Activated naive CD4-positive, alpha-beta T cell treated with anti-CD3 and anti-CD28 coated beads, Interleukin-2, amount 50 U/mL, for 72 hours (primary cell): ENCODE data around the gene COA5. TPM values are rescaled to one million over a fixed set of nuclear protein-coding genes. Genes with fewer than 3 reads are reported as not detected.
A peak's percentile ranks its signal among the peaks of the same experiment; 100 is the strongest.
"Not testable (repeated sequence)": the region's sequence is repeated elsewhere in the genome, so short reads cannot be mapped to it uniquely, and the experiment has no call there.

Experiments
- ATAC-seq, 2 donors: fragments of 150-1000 bp; cut with Tn5 transposase; 2 replicates each; pipeline ENCODE4 v1.10.0; 2021; ENCODE audit warnings: mild to moderate bottlenecking in 2 of 2, moderate library complexity in 2 of 2
- DNase-seq, 2 donors: peaks; one replicate each; pipeline ENCODE4 v3.0.0; 2021 to 2022; ENCODE audit warnings: low spot score in 2 of 2
- H3K27ac Mint-ChIP-seq, 2 donors: one replicate each; pipeline ENCODE4 v1.8.0; 2022; ENCODE audit warnings: mild to moderate bottlenecking in 2 of 2, mixed read lengths in 2 of 2
- H3K36me3 Mint-ChIP-seq, 2 donors: one replicate each; pipeline ENCODE4 v1.8.0; 2022; ENCODE audit warnings: mixed read lengths in 2 of 2
- H3K9me3 Mint-ChIP-seq, 2 donors: one replicate each; pipeline ENCODE4 v1.8.0; 2022; ENCODE audit warnings: mixed read lengths in 2 of 2
- total RNA-seq, 2 donors: library from RNA; stranded (reverse); gene quantifications; one replicate each; pipeline ENCODE4 v1.2.3, GENCODE V29; 2022

COA5 gene
- total RNA-seq, 2 donors from 2014 or later = 25.0 to 30.3 TPM

DNA sequence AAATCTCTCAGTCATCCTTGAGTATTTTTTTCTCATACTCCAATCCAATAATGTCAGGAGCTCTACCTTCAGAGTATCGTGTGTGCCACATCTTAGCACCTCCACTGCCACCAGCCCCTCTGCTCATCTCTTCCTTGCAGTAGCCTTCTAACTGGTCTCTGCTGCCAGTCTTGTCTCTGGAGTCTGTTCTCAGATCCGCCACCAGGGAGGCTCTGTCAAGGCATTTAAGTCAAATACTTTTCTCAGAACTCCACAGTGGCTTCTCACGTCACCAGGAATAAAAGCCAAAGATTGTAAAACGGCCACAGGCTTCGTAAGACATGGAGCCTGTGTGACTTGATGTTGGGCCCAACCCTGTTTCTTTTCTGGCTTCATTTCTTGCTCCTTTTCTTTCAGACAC is 7.2 kb upstream of the COA5 start:
- ATAC-seq (no peak), DNase-seq (no peak)
- Mint-ChIP-seq H3K9me3 (no peaks in the 10 kb centered on the region), H3K27ac (peak overlapping the region; percentile 21 to 72), H3K36me3 (peaks cover 15 to 42% of the 10 kb centered on the region in 2 donors)

DNA sequence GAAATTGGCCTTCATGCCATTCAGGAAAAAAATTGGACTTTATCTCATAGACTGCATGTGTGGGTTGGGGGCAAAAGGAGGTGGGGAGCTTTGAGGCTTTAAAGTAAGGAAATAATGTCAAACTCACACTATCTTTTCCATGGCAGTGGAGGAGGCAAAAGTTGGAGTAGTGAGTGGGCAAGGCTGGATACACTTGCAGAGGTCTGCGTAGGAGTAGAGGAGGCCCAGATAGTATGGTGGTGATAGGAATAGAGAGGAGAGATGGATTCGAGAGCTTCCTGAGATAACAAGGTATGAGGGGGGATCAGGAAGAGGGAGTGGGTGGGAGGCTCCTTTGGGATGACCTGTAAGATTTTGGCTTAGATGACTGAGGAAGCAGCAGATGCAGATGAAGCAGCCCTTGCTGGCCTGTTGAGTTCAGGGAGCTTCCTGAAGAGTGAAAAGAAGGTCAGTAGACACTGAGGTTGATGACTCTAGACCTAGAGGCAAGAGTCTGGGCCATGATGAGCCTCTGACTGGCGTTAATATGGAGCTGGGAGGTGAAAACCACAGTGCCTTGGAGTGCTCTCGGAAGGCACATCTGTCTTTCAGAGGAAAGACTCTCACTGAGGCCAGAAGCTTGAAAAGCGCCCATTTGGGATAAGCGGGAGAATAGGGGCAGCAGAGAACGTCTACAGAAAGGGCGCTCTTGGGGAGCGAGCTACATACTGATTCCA is 5.9 kb upstream of the COA5 start:
- Mint-ChIP-seq H3K27ac (peak overlapping the region; percentile 31 to 70), H3K36me3 (peaks cover 23 to 45% of the 10 kb centered on the region in 2 donors), H3K9me3 (no peaks in the 10 kb centered on the region)
- DNase-seq = no peak
- no peak for ATAC-seq

DNA sequence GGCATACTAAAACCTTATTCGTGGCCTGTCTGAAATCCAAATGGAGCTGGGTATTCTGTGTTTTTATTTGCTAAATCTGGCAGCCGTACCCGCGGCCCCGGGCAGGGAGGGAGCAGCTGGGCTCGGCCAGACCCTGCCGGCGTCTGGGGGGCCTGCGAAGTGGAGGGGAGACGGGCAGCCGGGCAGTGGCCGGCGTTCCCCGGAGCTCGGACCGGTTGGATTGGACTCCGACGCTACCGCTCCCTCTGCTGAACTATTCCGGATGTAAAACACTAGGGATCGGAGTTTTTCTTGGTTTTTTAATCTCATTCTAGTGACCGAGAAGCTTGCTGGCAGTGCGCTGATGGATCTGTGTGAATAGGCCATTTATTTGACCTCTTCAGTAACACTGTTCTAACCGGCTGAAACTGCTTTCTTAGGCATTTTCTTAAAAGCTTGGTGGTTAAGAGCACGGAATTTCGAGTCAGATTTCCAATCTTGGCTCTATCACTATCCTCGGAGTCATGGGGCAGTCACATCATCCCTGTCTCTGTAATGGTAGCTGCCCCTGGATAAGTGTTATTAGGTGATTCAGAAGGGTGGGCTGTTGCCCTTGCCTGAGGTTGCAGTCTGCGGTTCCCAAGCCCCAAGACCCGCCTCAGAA is 771 bp upstream of the COA5 start:
- peak overlapping the region; percentile 95 to 96 for H3K27ac Mint-ChIP-seq
- DNase-seq = no peak
- H3K9me3 Mint-ChIP-seq = no peaks in the 10 kb centered on the region
- peaks cover 30 to 38% of the 10 kb centered on the region in 2 donors for H3K36me3 Mint-ChIP-seq
- ATAC-seq = peak; percentile 2 to 3

DNA sequence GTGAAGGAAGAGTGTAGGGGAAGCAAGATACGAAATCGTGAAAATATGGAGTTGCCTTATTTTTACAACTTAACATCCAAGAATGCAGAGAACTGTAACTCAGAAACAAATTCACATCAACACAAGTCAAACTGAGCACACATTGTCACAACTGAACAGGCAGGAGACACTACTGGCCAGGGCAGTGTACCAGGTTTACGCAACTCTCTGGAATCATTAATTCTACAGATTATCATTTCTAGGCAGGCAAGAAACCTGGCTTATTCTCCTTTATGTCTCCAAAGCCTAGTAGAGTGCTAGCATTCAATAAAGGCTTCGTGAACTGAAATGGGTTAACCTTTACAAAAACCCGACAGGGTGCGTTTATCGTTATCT is 584 bp downstream of the COA5 start:
- DNase-seq (no peak), ATAC-seq (no peak)
- peak overlapping the region; percentile 94 to 95 for H3K27ac Mint-ChIP-seq
- no peaks in the 10 kb centered on the region for H3K9me3 Mint-ChIP-seq
- peaks cover 19 to 28% of the 10 kb centered on the region in 2 donors for H3K36me3 Mint-ChIP-seq

DNA sequence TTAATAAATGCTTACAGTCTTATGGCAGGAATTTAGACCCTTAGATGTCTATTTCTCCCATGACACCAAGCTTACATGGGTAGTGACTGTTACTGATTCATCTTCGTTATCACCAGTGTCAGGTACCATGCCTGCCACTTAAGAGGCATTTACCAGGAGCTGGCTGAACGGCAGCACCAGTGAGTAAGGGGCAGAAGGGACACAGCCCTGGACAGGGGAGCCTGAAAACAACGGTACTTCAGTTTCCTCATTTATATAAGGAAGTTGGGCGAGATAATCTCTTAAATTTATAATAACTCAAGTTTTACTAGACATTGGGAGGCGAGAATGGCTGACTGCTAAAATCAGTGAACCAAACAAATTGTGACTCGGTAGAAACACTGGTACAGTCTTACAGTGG is 1.2 kb downstream of the COA5 start:
- Mint-ChIP-seq H3K27ac (peak overlapping the region; percentile 94 to 95), H3K9me3 (no peaks in the 10 kb centered on the region), H3K36me3 (peaks cover 19 to 28% of the 10 kb centered on the region in 2 donors)
- DNase-seq (no peak), ATAC-seq (no peak)

DNA sequence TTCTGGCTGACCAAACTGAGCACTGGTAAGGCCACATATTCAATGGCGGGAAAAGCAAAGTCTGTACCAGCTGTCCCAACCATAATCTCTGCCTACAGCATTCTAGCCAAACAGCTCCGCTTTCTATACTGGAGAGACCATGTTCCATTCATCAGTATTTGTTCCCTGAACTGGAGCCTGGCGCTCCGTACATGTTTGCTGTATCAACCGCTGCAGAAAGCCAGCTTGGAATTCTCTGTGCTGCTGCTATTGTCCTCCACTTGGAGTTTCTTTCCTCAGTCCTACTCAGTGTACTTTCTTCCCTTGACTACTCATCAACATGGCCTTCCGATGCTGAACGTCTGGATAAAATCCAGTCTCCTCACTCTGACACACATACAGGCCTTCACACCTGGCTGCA is 1.9 kb downstream of the COA5 start:
- peak overlapping the region; percentile 94 to 95 for H3K27ac Mint-ChIP-seq
- no peak for DNase-seq
- no peaks in the 10 kb centered on the region for H3K9me3 Mint-ChIP-seq
- peaks cover 17 to 28% of the 10 kb centered on the region in 2 donors for H3K36me3 Mint-ChIP-seq
- ATAC-seq = no peak

DNA sequence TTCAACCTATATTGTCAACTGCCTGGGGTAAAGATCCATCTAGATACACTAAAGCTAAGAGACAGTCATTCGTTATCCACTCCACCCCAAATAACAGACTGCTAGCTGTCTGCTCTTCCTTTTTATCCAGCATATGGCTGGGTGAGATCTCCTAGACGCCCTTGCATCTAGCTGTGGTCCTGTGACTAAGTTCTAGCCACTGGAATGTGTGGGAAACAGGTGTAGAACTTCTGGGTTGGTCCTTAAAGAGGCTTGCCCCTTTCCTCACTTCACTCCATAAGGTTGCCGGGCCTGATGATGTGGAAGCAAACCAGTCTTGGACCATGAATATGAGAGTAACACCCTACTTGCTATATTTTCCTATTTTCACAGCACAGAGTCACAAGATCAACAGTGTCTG is 3.2 kb downstream of the COA5 start:
- no peak for ATAC-seq
- Mint-ChIP-seq H3K27ac (peak overlapping the region in 1 of 2 donors; percentile 95), H3K36me3 (peaks cover 11 to 28% of the 10 kb centered on the region in 2 donors), H3K9me3 (no peaks in the 10 kb centered on the region)
- no peak for DNase-seq

DNA sequence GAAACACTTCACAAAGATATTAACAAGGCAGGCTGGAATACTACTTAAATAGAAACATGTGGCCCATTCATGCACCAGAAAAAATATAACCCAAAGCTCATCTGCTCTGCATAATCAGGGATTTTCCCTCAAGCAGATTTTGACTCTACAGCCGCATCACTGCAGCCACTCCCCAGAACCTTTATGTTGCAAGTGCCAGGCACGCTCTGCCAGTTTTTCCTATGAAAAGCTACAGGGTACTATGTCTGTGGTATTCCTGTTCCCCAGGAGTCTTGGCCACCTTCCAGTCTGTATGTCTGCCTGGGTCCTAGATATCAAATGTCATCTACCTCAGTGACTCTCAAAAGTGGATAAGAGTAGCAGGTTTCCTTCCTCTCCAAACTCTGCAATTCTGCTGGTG is 3.8 kb downstream of the COA5 start:
- Mint-ChIP-seq H3K9me3 (no peaks in the 10 kb centered on the region), H3K36me3 (peaks cover 11 to 24% of the 10 kb centered on the region in 2 donors), H3K27ac (peak overlapping the region; percentile 63 to 95)
- ATAC-seq = no peak
- no peak for DNase-seq

DNA sequence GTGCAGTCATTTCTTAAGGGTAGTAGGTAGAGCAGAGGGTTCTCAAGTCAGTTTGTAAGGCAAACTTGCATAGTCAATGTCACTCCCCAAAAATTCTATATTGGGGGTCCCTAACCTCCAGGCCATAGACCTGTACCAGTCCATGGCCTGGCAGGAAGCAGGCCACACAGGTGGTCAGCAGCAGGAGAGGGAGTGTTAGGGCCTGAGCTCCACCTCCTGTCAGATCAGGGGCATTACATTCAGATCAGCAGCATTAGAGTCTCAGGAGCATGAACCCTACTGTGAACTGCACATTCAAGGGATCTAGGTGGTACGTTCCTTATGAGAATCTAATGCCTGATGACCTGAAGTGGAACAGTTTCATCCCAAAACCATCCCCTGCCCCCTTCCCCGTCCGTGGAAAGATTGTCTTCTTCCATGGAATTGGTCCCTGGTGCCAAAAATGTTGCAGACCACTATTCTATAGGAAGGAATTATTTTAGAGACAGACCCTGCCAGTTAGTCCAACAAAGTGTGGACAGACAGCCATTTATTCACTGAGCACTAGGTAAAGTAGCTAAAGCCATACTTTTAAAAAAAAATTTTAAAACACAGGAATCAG is 6.7 kb downstream of the COA5 start:
- Mint-ChIP-seq H3K27ac (no peak overlapping the region), H3K9me3 (no peaks in the 10 kb centered on the region), H3K36me3 (peaks cover 3 to 10% of the 10 kb centered on the region in 2 donors)
- no peak for DNase-seq
- peak; percentile 57 to 61 for ATAC-seq

DNA sequence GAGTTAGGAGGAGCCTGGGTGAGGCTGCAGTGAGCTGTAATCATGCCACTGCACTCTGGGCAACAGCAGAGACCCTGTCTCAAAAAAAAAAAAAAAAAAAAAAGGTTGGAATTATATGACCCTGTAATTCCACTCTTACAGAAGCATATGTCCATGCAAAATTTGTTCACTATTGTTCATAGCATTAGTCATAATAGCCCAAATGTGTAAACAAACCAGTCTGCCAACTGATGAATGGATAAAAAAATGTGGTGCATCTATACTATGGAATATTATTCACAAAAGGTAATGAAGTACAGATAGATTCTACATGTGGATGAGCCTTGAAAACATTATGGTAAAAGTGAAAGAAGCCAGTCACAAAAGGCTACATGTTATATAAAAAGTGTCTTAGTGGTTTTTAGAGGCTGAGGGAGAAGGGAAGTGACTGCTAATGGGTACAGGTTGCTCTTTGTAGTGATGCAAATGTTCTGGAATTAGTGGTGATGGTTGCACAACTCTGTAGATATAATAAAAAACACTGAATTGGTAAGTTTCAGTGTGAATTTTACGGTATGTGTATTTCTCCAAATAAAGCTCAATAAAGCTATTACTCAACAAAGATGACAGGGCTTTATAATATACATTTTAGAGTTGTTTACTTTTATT is 9.4 kb downstream of the COA5 start:
- peaks cover 1% of the 10 kb centered on the region in 2 donors for H3K9me3 Mint-ChIP-seq
- peak in 1 of 2 donors; percentile 62 for ATAC-seq
- no peak for DNase-seq
- peaks cover 8 to 23% of the 10 kb centered on the region in 2 donors for H3K36me3 Mint-ChIP-seq
- peak overlapping the region; percentile 17 to 38 for H3K27ac Mint-ChIP-seq

DNA sequence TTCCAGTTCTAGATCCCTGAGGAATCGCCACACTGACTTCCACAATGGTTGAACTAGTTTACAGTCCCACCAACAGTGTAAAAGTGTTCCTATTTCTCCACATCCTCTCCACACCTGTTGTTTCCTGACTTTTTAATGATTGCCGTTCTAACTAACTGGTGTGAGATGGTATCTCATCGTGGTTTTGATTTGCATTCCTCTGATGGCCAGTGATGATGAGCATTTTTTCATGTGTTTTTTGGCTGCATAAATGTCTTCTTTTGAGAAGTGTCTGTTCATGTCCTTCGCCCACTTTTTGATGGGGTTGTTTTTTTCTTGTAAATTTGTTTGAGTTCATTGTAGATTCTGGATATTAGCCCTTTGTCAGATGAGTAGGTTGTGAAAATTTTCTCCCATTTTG is 13.6 kb downstream of the COA5 start:
- peaks cover 18 to 33% of the 10 kb centered on the region in 2 donors for H3K36me3 Mint-ChIP-seq
- not testable (repeated sequence) for DNase-seq

DNA sequence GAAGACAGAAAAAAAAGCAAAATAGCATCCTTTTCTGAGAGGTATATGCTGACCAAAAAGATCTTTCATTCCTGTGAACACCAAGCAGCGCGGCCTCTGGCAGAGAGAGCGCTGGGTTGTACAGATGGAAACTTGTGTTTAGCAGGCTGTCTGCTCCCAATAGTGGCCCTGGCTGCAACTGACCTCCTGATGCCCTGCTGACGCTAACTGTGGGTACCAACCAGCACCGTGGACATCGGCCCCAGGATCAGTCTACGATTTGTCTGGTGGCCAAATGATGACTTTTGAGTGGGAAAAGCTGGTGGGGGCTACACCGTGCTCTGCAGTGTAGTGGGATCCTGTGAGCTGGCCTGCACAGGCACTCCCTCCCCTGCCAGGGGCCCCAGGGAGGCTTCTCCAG is 15.7 kb downstream of the COA5 start:
- peaks cover 9% of the 10 kb centered on the region in 2 donors for H3K9me3 Mint-ChIP-seq
- DNase-seq (no peak), ATAC-seq (no peak)
- H3K36me3 Mint-ChIP-seq = peaks cover 18 to 33% of the 10 kb centered on the region in 2 donors
- H3K27ac Mint-ChIP-seq = peak overlapping the region in 1 of 2 donors; percentile 88

More for the DNA sequence above, 13.6 kb downstream of the COA5 start:
- H3K9me3 Mint-ChIP-seq, H3K27ac Mint-ChIP-seq, ATAC-seq: not testable (repeated sequence)

DNA sequence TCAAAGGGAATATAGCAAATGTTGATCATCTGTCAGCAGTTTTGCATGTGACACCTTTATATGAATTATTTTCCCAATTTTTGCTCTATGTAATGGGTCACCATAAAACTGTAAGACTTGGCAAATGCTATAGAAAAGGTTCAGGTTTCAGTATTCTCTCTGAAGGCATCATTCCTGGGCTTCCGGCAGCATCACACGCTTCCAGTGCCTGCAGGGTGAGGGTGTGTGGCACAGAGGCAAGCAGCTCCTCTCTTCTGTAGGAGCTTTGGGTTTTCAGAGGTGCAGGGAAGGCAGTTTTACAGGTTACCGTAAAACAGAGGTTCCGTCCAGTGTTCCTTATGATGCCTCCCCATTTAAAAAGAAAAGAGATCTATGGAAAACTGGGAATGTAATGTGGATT is 18.8 kb downstream of the COA5 start:
- peak overlapping the region; percentile 54 to 95 for H3K27ac Mint-ChIP-seq
- peaks cover 12 to 15% of the 10 kb centered on the region in 2 donors for H3K36me3 Mint-ChIP-seq
- H3K9me3 Mint-ChIP-seq = peaks cover 9% of the 10 kb centered on the region in 2 donors
- ATAC-seq (no peak), DNase-seq (no peak)

DNA sequence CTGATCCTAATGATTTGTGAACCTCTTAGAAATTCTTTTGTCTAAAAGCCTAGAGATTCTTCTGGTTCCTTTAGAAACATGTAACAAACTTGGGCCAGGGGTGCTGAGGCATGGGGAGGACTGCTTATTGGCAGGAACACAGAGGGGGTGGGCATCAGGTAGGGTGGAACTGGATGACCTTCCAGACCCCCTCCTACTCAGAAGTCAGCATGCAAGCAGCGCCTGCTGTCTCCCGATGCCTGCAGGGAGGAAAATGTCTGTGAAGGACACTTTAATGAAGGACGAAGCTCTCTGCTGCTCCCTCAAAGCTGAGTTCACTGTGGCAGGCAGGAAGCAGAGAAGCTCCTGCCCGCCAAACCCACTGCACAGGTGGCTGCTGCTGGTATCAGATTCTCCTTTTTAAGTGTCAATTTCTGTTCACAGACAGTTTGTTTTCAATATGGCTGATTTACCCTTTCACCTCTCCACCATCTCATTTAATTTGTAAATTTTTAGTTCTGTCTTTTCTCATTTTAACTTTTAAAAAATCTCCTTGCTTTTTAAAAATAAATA is 19.4 kb downstream of the COA5 start:
- peaks cover 10 to 11% of the 10 kb centered on the region in 2 donors for H3K36me3 Mint-ChIP-seq
- peak overlapping the region; percentile 54 to 95 for H3K27ac Mint-ChIP-seq
- ATAC-seq = no peak
- H3K9me3 Mint-ChIP-seq = peaks cover 8 to 9% of the 10 kb centered on the region in 2 donors
- no peak for DNase-seq

DNA sequence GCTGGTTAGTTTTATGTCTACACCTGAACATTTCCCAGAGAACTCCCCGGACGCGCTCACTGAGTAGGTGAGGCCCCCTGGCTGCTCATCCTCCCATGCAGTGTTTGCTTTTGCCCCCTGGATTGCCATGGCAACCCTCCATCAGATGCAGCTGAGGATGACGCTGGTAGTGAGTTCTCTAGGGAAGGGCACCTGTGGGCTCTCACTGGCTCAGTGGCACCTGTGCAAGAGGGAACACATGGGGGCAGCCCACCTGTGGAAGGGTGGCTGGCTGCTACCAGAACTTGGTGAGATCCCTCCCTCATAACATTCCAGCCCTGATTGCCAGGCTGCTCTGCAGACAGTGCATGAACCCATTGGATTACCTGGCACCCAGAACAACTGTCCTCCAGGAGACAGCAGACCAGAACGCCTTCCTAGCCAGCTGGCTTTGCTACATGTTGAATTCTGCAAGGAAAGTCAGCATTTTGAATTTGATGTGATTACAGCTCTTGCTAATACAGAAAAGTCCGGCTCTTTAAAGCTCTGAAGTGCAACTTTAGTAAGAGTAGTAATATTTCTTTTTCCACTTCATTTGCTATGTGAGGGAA is 21.7 kb downstream of the COA5 start:
- no peaks in the 10 kb centered on the region for H3K36me3 Mint-ChIP-seq
- no peak for DNase-seq
- no peak for ATAC-seq
- H3K9me3 Mint-ChIP-seq = no peaks in the 10 kb centered on the region
- H3K27ac Mint-ChIP-seq = peak overlapping the region; percentile 21 to 46

DNA sequence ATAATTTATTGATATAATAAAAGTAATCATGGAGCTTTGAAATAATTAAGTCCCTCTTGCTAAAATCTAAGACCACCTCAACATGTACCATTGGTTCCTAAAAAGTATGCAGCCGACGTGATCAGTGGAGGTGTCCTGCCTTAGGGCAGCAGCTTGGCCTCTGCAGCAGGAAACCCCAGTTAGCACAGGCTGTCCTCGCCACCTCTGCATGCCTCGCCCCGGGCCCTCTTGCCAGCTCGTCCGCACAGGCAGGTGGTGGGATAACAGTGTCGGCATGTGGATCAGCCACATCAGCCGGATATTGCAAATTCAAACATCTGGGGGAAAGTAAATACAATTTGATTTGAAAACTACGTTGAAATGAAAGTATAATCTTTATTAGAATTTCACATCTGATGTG is 22.9 kb downstream of the COA5 start:
- no peaks in the 10 kb centered on the region for H3K36me3 Mint-ChIP-seq
- ATAC-seq = no peak
- DNase-seq = no peak
- H3K9me3 Mint-ChIP-seq = no peaks in the 10 kb centered on the region
- H3K27ac Mint-ChIP-seq = no peak overlapping the region
